ENCODE data around the gene ADGRF3. TPM values are rescaled to one million over a fixed set of nuclear protein-coding genes. Genes with fewer than 3 reads are reported as not detected.

The ADGRF3 gene
- total and polyA plus RNA-seq, 2 of the 8 experiments (the other 6 are each of a cell fraction or from before 2014, with no cell fraction given): 0.54 to 0.69 TPM

GRCh38 chr2:26363958-26364357 is 17.4 kb upstream of the ADGRF3 start (continued):
- TF ChIP-seq RXRA (IDR thresholded peaks at IDR 0.05; ENCODE audit: insufficient read depth, low read depth, low read length): no peak
- TF ChIP-seq SP1 (IDR thresholded peaks at IDR 0.05; ENCODE audit: low read depth, low read length): no peak
- TF ChIP-seq EP300 (IDR thresholded peaks at IDR 0.05; ENCODE audit: borderline replicate concordance in 1 of 2, low read depth in 2 of 2, low read length in 2 of 2): no peak
